HCT116 (cell line): ENCODE measurements around the gene ASIC5. TPM values are rescaled to one million over a fixed set of nuclear protein-coding genes. Genes with fewer than 3 reads are reported as not detected.

Experiments used
- ATAC-seq: fragments of 200-7000 bp; cut with Tn5 transposase; 2 replicates; pipeline ENCODE4 v1.9.1; 2020; ENCODE audit warnings: mild to moderate bottlenecking, moderate library complexity
- BruUV-seq: library from RNA; stranded (reverse); fragments of 400-500 nt; replicated peaks from 2 replicates; lab custom pipeline; 2021; lab: Mats Ljungman, UMichigan
- CTCF ChIA-PET: fragments of 300-600 bp; sonication (Branson Sonifier 250); formaldehyde crosslinking; loops from one replicate; lab custom pipeline; 2021; ENCODE audit warnings: antibody characterized with exemption; lab: Charles Lee
- POLR2A ChIA-PET: fragments of 300-600, 350-600 bp; sonication (Branson Sonifier 250); formaldehyde crosslinking; loops from one replicate; lab custom pipeline; 2021; ENCODE audit warnings: antibody characterized with exemption; lab: Charles Lee
- RAD21 ChIA-PET, 2 experiments: fragments of 300-600 bp; sonication (Branson Sonifier 250); formaldehyde crosslinking; loops; one replicate each; lab custom pipeline; 2023; ENCODE audit warnings: low total read pairs in 2 of 2; ENCODE audit not compliant: uncharacterized antibody in 2 of 2, unreplicated experiment in 2 of 2, low non-redundant PET in 1 of 2; lab: Charles Lee
- DNase-seq: peaks from one replicate; pipeline ENCODE4 v3.0.0-alpha.2; 2010; ENCODE audit warnings: low read depth, low spot score
- H2AFZ ChIP-seq: fragments of 200-600 bp; shearing (Covaris generic), sonication (generic); 2 replicates; pipeline ENCODE4 v1.6.1; 2017; ENCODE audit warnings: low read depth, mixed run types, mixed read lengths, antibody characterized with exemption, low read length; ENCODE audit not compliant: poor library complexity, severe bottlenecking
- H3K27ac ChIP-seq: 2 replicates; pipeline ENCODE4 v1.5.1; 2012; ENCODE audit warnings: low read depth, low read length
- H3K27me3 ChIP-seq: fragments of 200-600 bp; sonication (generic); 2 replicates; pipeline ENCODE4 v1.6.1; 2016; ENCODE audit warnings: mixed run types, low read length, mixed read lengths; ENCODE audit not compliant: insufficient read depth
- H3K36me3 ChIP-seq, 2 experiments: fragments of 200-500 bp in 1 of 2; fragments of 200-600 bp in 1 of 2; sonication (Bioruptor generic) in 1 of 2; sonication (generic) in 1 of 2; 2 replicates each; pipeline versions ENCODE4 v1.5.1 to v1.6.1; 2014 to 2016; ENCODE audit warnings: low read length in 2 of 2, inconsistent platforms in 1 of 2, mixed read lengths in 1 of 2, mixed run types in 1 of 2; ENCODE audit not compliant: insufficient read depth in 2 of 2, control insufficient read depth in 1 of 2
- H3K4me1 ChIP-seq, 2 experiments: fragments of 200-600 bp in 1 of 2; sonication (generic) in 1 of 2; 2 replicates each; pipeline versions ENCODE4 v1.5.1 to v1.6.1; 2012 to 2017; ENCODE audit warnings: low read length in 2 of 2, inconsistent platforms in 1 of 2, mild to moderate bottlenecking in 1 of 2, mixed read lengths in 1 of 2, mixed run types in 1 of 2, moderate library complexity in 1 of 2; ENCODE audit not compliant: insufficient read depth in 2 of 2, control insufficient read depth in 1 of 2
- H3K4me2 ChIP-seq: fragments of 200-600 bp; sonication (generic); 2 replicates; pipeline ENCODE4 v1.6.1; 2017; ENCODE audit warnings: mixed run types, low read length, mixed read lengths
- H3K4me3 ChIP-seq, 2 experiments: fragments of 200-600 bp in 1 of 2; sonication (generic) in 1 of 2; replicated peaks in 1 of 2; 2 replicates each; pipeline ENCODE4 v1.5.1; 2011 to 2016; ENCODE audit warnings: low read length in 2 of 2, control low read depth in 1 of 2, low read depth in 1 of 2, mild to moderate bottlenecking in 1 of 2, mixed read lengths in 1 of 2, mixed run types in 1 of 2
- H3K79me2 ChIP-seq: fragments of 200-600 bp; sonication (generic); 2 replicates; pipeline ENCODE4 v1.6.1; 2017; ENCODE audit warnings: mild to moderate bottlenecking, mixed run types, low read length, moderate library complexity, mixed read lengths; ENCODE audit not compliant: insufficient read depth
- H3K9ac ChIP-seq: fragments of 200-600 bp; sonication (generic); 2 replicates; pipeline ENCODE4 v1.6.1; 2016; ENCODE audit warnings: low read length, mixed read lengths
- H3K9me2 ChIP-seq: fragments of 200-600 bp; sonication (generic), shearing (Covaris generic); 2 replicates; pipeline ENCODE4 v1.6.1; 2017; ENCODE audit warnings: mixed run types, mild to moderate bottlenecking, moderate library complexity; ENCODE audit not compliant: insufficient read depth
- H3K9me3 ChIP-seq, 2 experiments: fragments of 200-500 bp in 1 of 2; fragments of 200-600 bp in 1 of 2; sonication (Bioruptor generic) in 1 of 2; sonication (generic) in 1 of 2; 2 replicates each; pipeline ENCODE4 v1.6.1; 2014 to 2017; ENCODE audit warnings: low read length in 2 of 2, mixed read lengths in 2 of 2, inconsistent platforms in 1 of 2, low read depth in 1 of 2, mild to moderate bottlenecking in 1 of 2, mixed run types in 1 of 2, moderate library complexity in 1 of 2; ENCODE audit not compliant: control insufficient read depth in 1 of 2, insufficient read depth in 1 of 2
- H4K20me1 ChIP-seq: fragments of 200-600 bp; sonication (generic), shearing (Covaris generic); 2 replicates; pipeline ENCODE4 v1.6.1; 2017; ENCODE audit warnings: mixed run types, mild to moderate bottlenecking, moderate library complexity; ENCODE audit not compliant: insufficient read depth
- ATF3 ChIP-seq: IDR thresholded peaks from 2 replicates; pipeline ENCODE4 v1.6.1; 2012
- CEBPB ChIP-seq: IDR thresholded peaks from 2 replicates; pipeline ENCODE4 v1.6.1; 2012; ENCODE audit warnings: low read depth
- CTCF ChIP-seq, 3 experiments: fragments of 200-600 bp in 1 of 3; sonication (generic) in 1 of 3; IDR thresholded peaks in 2 of 3; conservative IDR thresholded peaks in 1 of 3; 2 replicates each; pipeline ENCODE4 v1.5.1; 2012 to 2017; ENCODE audit warnings: low read depth in 2 of 3, low read length in 2 of 3, antibody characterized with exemption in 1 of 3, borderline replicate concordance in 1 of 3, control low read depth in 1 of 3, mild to moderate bottlenecking in 1 of 3, mixed read lengths in 1 of 3, mixed run types in 1 of 3, moderate library complexity in 1 of 3; ENCODE audit not compliant: insufficient read depth in 1 of 3
- EGR1 ChIP-seq: IDR thresholded peaks from 2 replicates; pipeline ENCODE4 v1.6.1; 2012; ENCODE audit warnings: low read depth
- ELF1 ChIP-seq: IDR thresholded peaks from 2 replicates; pipeline ENCODE4 v1.6.1; 2012; ENCODE audit warnings: low read depth, borderline replicate concordance
- EZH2 ChIP-seq: fragments of 200-600 bp; sonication (generic); IDR thresholded peaks from 2 replicates; pipeline ENCODE4 v1.6.1; 2017; ENCODE audit warnings: antibody characterized with exemption, mixed run types
- EZH2phosphoT487 ChIP-seq: fragments of 200-600 bp; IDR thresholded peaks from 2 replicates; pipeline ENCODE4 v1.6.1; 2018; ENCODE audit warnings: antibody characterized with exemption, borderline replicate concordance
- FOSL1 ChIP-seq: IDR thresholded peaks from 2 replicates; pipeline ENCODE4 v1.6.1; 2012; ENCODE audit warnings: low read depth
- POLR2A ChIP-seq: IDR thresholded peaks from 2 replicates; pipeline ENCODE4 v1.7.0; 2011; ENCODE audit warnings: borderline replicate concordance; ENCODE audit not compliant: insufficient read depth, insufficient read length; ENCODE audit errors: extremely low read depth
- POLR2AphosphoS5 ChIP-seq: IDR thresholded peaks from 2 replicates; pipeline ENCODE4 v1.6.1; 2011; ENCODE audit warnings: mild to moderate bottlenecking, low read depth, low read length, moderate library complexity
- RAD21 ChIP-seq: IDR thresholded peaks from 2 replicates; pipeline ENCODE4 v1.6.1; 2012; ENCODE audit warnings: low read depth, mild to moderate bottlenecking
- SIN3A ChIP-seq: IDR thresholded peaks from 2 replicates; pipeline ENCODE4 v1.6.1; 2012; ENCODE audit warnings: low read depth
- SP1 ChIP-seq: IDR thresholded peaks from 2 replicates; pipeline ENCODE4 v1.6.1; 2012; ENCODE audit warnings: low read depth
- SRF ChIP-seq: IDR thresholded peaks from 2 replicates; pipeline ENCODE4 v1.6.1; 2012; ENCODE audit warnings: low read depth
- YY1 ChIP-seq: IDR thresholded peaks from 2 replicates; pipeline ENCODE4 v1.6.1; 2011; ENCODE audit warnings: low read length, low read depth, moderate library complexity, mild to moderate bottlenecking; ENCODE audit not compliant: insufficient replicate concordance; ENCODE audit errors: extremely low read depth
- ZBTB33 ChIP-seq: IDR thresholded peaks from 2 replicates; pipeline ENCODE4 v1.6.1; 2011; ENCODE audit warnings: mild to moderate bottlenecking, low read length, moderate library complexity; ENCODE audit not compliant: insufficient replicate concordance; ENCODE audit errors: extremely low read depth
- ZFX ChIP-seq: fragments of 450-650 bp; IDR thresholded peaks from 2 replicates; pipeline ENCODE4 v1.6.1; 2017
- ZNF274 ChIP-seq: fragments of 200-500 bp; sonication (Bioruptor generic); IDR thresholded peaks from 2 replicates; pipeline ENCODE4 v1.6.1; 2014; ENCODE audit warnings: mild to moderate bottlenecking, low read depth, low read length, inconsistent platforms
- intact Hi-C: fragments of 100-400 bp; cut with micrococcal nuclease; formaldehyde crosslinking; loops from 2 replicates; pipeline ENCODE4 v1.10.0; 2022
- total RNA-seq: library from RNA; stranded (reverse); gene quantifications from one replicate; pipeline ENCODE4 v1.2.1, GENCODE V29; 2021; ENCODE audit not compliant: unreplicated experiment

ASIC5 gene
- total RNA-seq, 1 experiment from 2014 or later = not detected

GRCh38 chr4:155799794-155800123 lies 66.3 kb downstream of the ASIC5 start:
- Histone ChIP-seq H3K9me3 (no peaks in the 10 kb centered on the region), H3K4me3 (no peak overlapping the region), H2AFZ (no peak overlapping the region), H3K9me2 (no peaks in the 10 kb centered on the region), H4K20me1 (no peaks in the 10 kb centered on the region), H3K27me3 (no peaks in the 10 kb centered on the region), H3K79me2 (no peaks in the 10 kb centered on the region), H3K27ac (no peak overlapping the region), H3K4me2 (no peak overlapping the region), H3K4me1 (no peaks in the 10 kb centered on the region), H3K9ac (no peak overlapping the region), H3K36me3 (no peaks in the 10 kb centered on the region)
- no peak for ATAC-seq
- intact Hi-C loops = no loop called here
- no peak for DNase-seq
- no TSS peak for BruUV-seq
- TF ChIP-seq ELF1 = no peak
- no peak for TF ChIP-seq POLR2AphosphoS5
- POLR2A ChIA-PET = no interaction called here
- CTCF ChIA-PET = no interaction called here
- RAD21 ChIA-PET = no interaction called here

- Histone ChIP-seq H3K9me3 (no peaks in the 10 kb centered on the region), H3K4me2 (no peak overlapping the region), H3K27me3 (no peaks in the 10 kb centered on the region), H3K36me3 (no peaks in the 10 kb centered on the region), H4K20me1 (no peaks in the 10 kb centered on the region), H3K79me2 (no peaks in the 10 kb centered on the region), H3K9ac (no peak overlapping the region), H3K27ac (no peak overlapping the region), H3K9me2 (no peaks in the 10 kb centered on the region), H3K4me1 (no peaks in the 10 kb centered on the region), H3K4me3 (no peak overlapping the region), H2AFZ (no peak overlapping the region)
- CTCF ChIA-PET = no interaction called here
- intact Hi-C loops = no loop called here
- POLR2A ChIA-PET = no interaction called here
- RAD21 ChIA-PET = no interaction called here
- BruUV-seq = no TSS peak
- ATAC-seq (no peak), DNase-seq (no peak)
- no peak for TF ChIP-seq EZH2phosphoT487
- no peak for TF ChIP-seq EGR1
- TF ChIP-seq ZBTB33 = no peak
- no peak for TF ChIP-seq SP1
- TF ChIP-seq SRF = no peak
- no peak for TF ChIP-seq POLR2A
- no peak for TF ChIP-seq CEBPB
- TF ChIP-seq RAD21 = no peak
- TF ChIP-seq YY1 = no peak
- no peak for TF ChIP-seq ZNF274
- no peak for TF ChIP-seq ZFX
- no peak for TF ChIP-seq FOSL1
- no peak for TF ChIP-seq SIN3A
- TF ChIP-seq EZH2 = no peak
- no peak for TF ChIP-seq CTCF (IDR thresholded peaks at IDR 0.05 in 2 of 3, conservative IDR thresholded peaks at IDR 0.05 in 1 of 3; ENCODE audit: borderline replicate concordance in 1 of 3, insufficient read depth in 1 of 3, low read depth in 2 of 3, low read length in 2 of 3)
- TF ChIP-seq ATF3 = no peak
These were observed 66.8 kb downstream of the ASIC5 start for GRCh38 chr4:155799116-155799793.
